GM23338 (cell line): ENCODE data around the gene SHC4. TPM values are rescaled to one million over a fixed set of nuclear protein-coding genes. Genes with fewer than 3 reads are reported as not detected.

Source experiments
- ATAC-seq: fragments of 200-7000 bp; cut with Tn5 transposase; 3 replicates; pipeline ENCODE4 v1.9.1; 2020
- DNase-seq: peaks from one replicate; pipeline ENCODE4 v3.0.0-alpha.2; 2015; ENCODE audit warnings: low spot score
- H2AFZ ChIP-seq: fragments of 200-600 bp; sonication (generic); 2 replicates; pipeline ENCODE4 v1.8.0; 2016; ENCODE audit warnings: antibody characterized with exemption, mild to moderate bottlenecking, moderate library complexity
- H3F3A ChIP-seq: fragments of 200-600 bp; sonication (generic); replicated peaks from 2 replicates; pipeline ENCODE4 v1.8.0; 2017; ENCODE audit warnings: antibody characterized with exemption, mixed run types, low read depth
- H3K27ac ChIP-seq: fragments of 200-600 bp; sonication (generic); 2 replicates; pipeline ENCODE4 v1.6.1; 2016; ENCODE audit warnings: low read depth
- H3K27me3 ChIP-seq: fragments of 200-600 bp; sonication (generic); 2 replicates; pipeline ENCODE4 v1.8.0; 2016; ENCODE audit warnings: mild to moderate bottlenecking, mixed run types, moderate library complexity; ENCODE audit not compliant: insufficient read depth
- H3K36me3 ChIP-seq: fragments of 200-600 bp; sonication (generic); 2 replicates; pipeline ENCODE4 v1.8.0; 2016; ENCODE audit warnings: mild to moderate bottlenecking; ENCODE audit not compliant: insufficient read depth
- H3K4me1 ChIP-seq: fragments of 200-600 bp; sonication (generic); 2 replicates; pipeline ENCODE4 v1.8.0; 2016; ENCODE audit warnings: mild to moderate bottlenecking, moderate library complexity; ENCODE audit not compliant: insufficient read depth
- H3K4me2 ChIP-seq: fragments of 200-600 bp; sonication (generic); 2 replicates; pipeline ENCODE4 v1.7.1; 2017; ENCODE audit warnings: mixed run types
- H3K4me3 ChIP-seq: fragments of 200-600 bp; sonication (generic); 2 replicates; pipeline ENCODE4 v1.6.1; 2016; ENCODE audit warnings: mixed run types
- H3K79me2 ChIP-seq: fragments of 200-600 bp; sonication (generic); replicated peaks from 2 replicates; pipeline ENCODE4 v1.8.0; 2017; ENCODE audit warnings: mild to moderate bottlenecking; ENCODE audit not compliant: insufficient read depth
- H3K9me2 ChIP-seq: fragments of 200-600 bp; sonication (generic); 2 replicates; pipeline ENCODE4 v1.8.0; 2017; ENCODE audit not compliant: insufficient read depth
- H4K20me1 ChIP-seq: fragments of 200-600 bp; sonication (generic); replicated peaks from 2 replicates; pipeline ENCODE4 v1.8.0; 2017; ENCODE audit warnings: mild to moderate bottlenecking; ENCODE audit not compliant: insufficient read depth
- H3K27ac Mint-ChIP-seq: 2 replicates; pipeline ENCODE4 v1.8.0; 2020; ENCODE audit warnings: inconsistent platforms, mild to moderate bottlenecking, moderate library complexity, mixed read lengths
- H3K27me3 Mint-ChIP-seq: 3 replicates; pipeline ENCODE4 v1.8.0; 2022; ENCODE audit warnings: low read depth, mild to moderate bottlenecking, moderate library complexity, mixed read lengths, inconsistent platforms; ENCODE audit not compliant: insufficient read depth, poor library complexity
- H3K36me3 Mint-ChIP-seq: 3 replicates; pipeline ENCODE4 v1.8.0; 2021; ENCODE audit warnings: low read depth, mild to moderate bottlenecking, inconsistent platforms, moderate library complexity, mixed read lengths
- H3K4me1 Mint-ChIP-seq: 3 replicates; pipeline ENCODE4 v1.8.0; 2020; ENCODE audit warnings: mild to moderate bottlenecking, inconsistent platforms, mixed read lengths
- H3K4me3 Mint-ChIP-seq: 3 replicates; pipeline ENCODE4 v1.8.0; 2021; ENCODE audit warnings: moderate library complexity, mild to moderate bottlenecking, inconsistent platforms, mixed read lengths
- H3K9me3 Mint-ChIP-seq: 3 replicates; pipeline ENCODE4 v1.8.0; 2020; ENCODE audit warnings: moderate library complexity, mild to moderate bottlenecking, inconsistent platforms, mixed read lengths
- CREB1 ChIP-seq: fragments of 250-450 bp; sonication (Bioruptor Pico); IDR thresholded peaks from 2 replicates; pipeline ENCODE4 v1.5.0; 2020; ENCODE audit warnings: low read depth, mild to moderate bottlenecking, moderate library complexity
- EZH2 ChIP-seq: fragments of 200-600 bp; sonication (generic); IDR thresholded peaks from one replicate; pipeline ENCODE4 v1.8.0; 2017; ENCODE audit warnings: antibody characterized with exemption, mild to moderate bottlenecking, low read depth; ENCODE audit not compliant: unreplicated experiment
- EZH2phosphoT487 ChIP-seq: fragments of 200-600 bp; sonication (generic); IDR thresholded peaks from one replicate; pipeline ENCODE4 v1.8.1; 2018; ENCODE audit warnings: antibody characterized with exemption; ENCODE audit not compliant: unreplicated experiment
- JUNB ChIP-seq: IDR thresholded peaks from one replicate; pipeline ENCODE4 v1.6.1; 2016; ENCODE audit warnings: antibody characterized with exemption; ENCODE audit not compliant: unreplicated experiment
- NANOG ChIP-seq: IDR thresholded peaks from 2 replicates; pipeline ENCODE4 v1.6.1; 2016; ENCODE audit warnings: antibody characterized with exemption, borderline replicate concordance
- POLR2AphosphoS5 ChIP-seq: IDR thresholded peaks from 2 replicates; pipeline ENCODE4 v1.6.1; 2016; ENCODE audit warnings: antibody characterized with exemption, low read depth
- REST ChIP-seq: IDR thresholded peaks from one replicate; pipeline ENCODE4 v1.6.1; 2018; ENCODE audit warnings: antibody characterized with exemption; ENCODE audit not compliant: unreplicated experiment
- STAT1 ChIP-seq: IDR thresholded peaks from one replicate; pipeline ENCODE4 v1.6.1; 2016; ENCODE audit warnings: antibody characterized with exemption; ENCODE audit not compliant: unreplicated experiment
- ZNF114 ChIP-seq: fragments of 250-450 bp; sonication (Bioruptor Pico); IDR thresholded peaks from 2 replicates; pipeline ENCODE4 v1.5.0; 2020; ENCODE audit warnings: mild to moderate bottlenecking, moderate library complexity
- ZNF331 ChIP-seq: fragments of 250-450 bp; sonication (Bioruptor Pico); IDR thresholded peaks from 2 replicates; pipeline ENCODE4 v1.5.0; 2020; ENCODE audit warnings: low read depth, mild to moderate bottlenecking, moderate library complexity
- ZNF462 ChIP-seq: fragments of 250-450 bp; sonication (Bioruptor Pico); IDR thresholded peaks from 2 replicates; pipeline ENCODE4 v1.5.0; 2020; ENCODE audit warnings: mild to moderate bottlenecking, moderate library complexity
- polyA plus RNA-seq: library from polyadenylated mRNA; unstranded; fragments of >200 nt; fragmentation: Nextera tagmentation; extraction: Ambion mirVana; gene quantifications from 2 replicates; pipeline ENCODE4 v1.2.1, GENCODE V29; 2016
- total RNA-seq: library from RNA; depleted of rRNA; stranded (reverse); fragments of >200 nt; shearing (Covaris generic); gene quantifications from 2 replicates; pipeline ENCODE4 v1.2.3, GENCODE V29; 2014
- TF ChIP-seq, protein P1 (sequence below): IDR thresholded peaks from 2 replicates; pipeline ENCODE4 v1.6.1; 2016; ENCODE audit warnings: antibody characterized with exemption
- TF ChIP-seq, protein P2 (sequence below), 2 experiments: fragments of 200-600 bp in 1 of 2; sonication (generic) in 1 of 2; conservative IDR thresholded peaks; 2 replicates each; pipeline versions ENCODE4 v1.5.1 to v1.6.1; 2016 to 2017; ENCODE audit warnings: antibody characterized with exemption in 2 of 2, low read depth in 2 of 2, mild to moderate bottlenecking in 2 of 2, moderate library complexity in 1 of 2

The SHC4 gene
- total and polyA plus RNA-seq, 2 experiments from 2014 or later: 0.21 to 0.32 TPM

DNA sequence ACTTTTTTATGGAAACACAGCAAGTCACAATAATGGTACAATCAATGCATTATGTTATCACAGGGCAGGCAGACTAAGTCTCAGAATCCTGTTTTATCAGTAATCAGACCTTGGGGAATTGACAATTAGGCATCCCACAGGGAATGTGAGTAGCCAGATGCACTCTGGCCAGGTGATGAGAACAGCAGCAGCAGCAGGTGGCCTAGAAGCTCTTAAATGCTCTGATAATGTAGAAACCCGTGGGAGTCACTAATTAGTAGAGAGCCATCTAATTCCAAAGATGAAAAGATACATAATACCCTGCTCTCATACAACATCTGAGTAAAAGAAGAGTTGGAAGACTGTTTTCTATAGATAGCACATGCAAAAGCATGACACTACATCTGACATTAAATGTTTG is 165.4 kb downstream of the SHC4 start:
- Mint-ChIP-seq H3K36me3 (peaks cover 4% of the 10 kb centered on the region; the same call in 1 of the 3 replicates), H3K27ac (0 out of 2 replicates have a peak overlapping the region, but pooled peaks have one; percentile 54), H3K9me3 (no peaks in the 10 kb centered on the region), H3K4me3 (no peak overlapping the region), H3K27me3 (no peaks in the 10 kb centered on the region), H3K4me1 (peaks cover 26% of the 10 kb centered on the region)
- H3K4me1 ChIP-seq: 0 out of 2 replicates have a peak, but pooled peaks cover 4% of the 10 kb centered on the region
- H3K4me3 ChIP-seq: no peak overlapping the region
- H4K20me1 ChIP-seq: 0 out of 2 replicates have a peak, but pooled peaks cover 4% of the 10 kb centered on the region
- no peak overlapping the region for H2AFZ ChIP-seq
- H3K79me2 ChIP-seq: peaks cover 30% of the 10 kb centered on the region
- H3K36me3 ChIP-seq: peaks cover 24% of the 10 kb centered on the region; the same call in 1 of the 2 replicates
- no peak overlapping the region for H3K4me2 ChIP-seq
- peak; percentile 53 for DNase-seq
- no peak overlapping the region for H3K27ac ChIP-seq
- TF ChIP-seq CREB1 (CRISPR knock-in tag) (no peak), NANOG (no peak), ZNF114 (no peak), POLR2AphosphoS5 (no peak), REST (no peak), ZNF462 (CRISPR knock-in tag) (no peak), ZNF331 (CRISPR knock-in tag) (no peak), EZH2 (no peak), EZH2phosphoT487 (no peak), JUNB (no peak), STAT1 (no peak)
- TF ChIP-seq, protein P1, sequence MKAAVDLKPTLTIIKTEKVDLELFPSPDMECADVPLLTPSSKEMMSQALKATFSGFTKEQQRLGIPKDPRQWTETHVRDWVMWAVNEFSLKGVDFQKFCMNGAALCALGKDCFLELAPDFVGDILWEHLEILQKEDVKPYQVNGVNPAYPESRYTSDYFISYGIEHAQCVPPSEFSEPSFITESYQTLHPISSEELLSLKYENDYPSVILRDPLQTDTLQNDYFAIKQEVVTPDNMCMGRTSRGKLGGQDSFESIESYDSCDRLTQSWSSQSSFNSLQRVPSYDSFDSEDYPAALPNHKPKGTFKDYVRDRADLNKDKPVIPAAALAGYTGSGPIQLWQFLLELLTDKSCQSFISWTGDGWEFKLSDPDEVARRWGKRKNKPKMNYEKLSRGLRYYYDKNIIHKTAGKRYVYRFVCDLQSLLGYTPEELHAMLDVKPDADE: no peak
- TF ChIP-seq, protein P2, sequence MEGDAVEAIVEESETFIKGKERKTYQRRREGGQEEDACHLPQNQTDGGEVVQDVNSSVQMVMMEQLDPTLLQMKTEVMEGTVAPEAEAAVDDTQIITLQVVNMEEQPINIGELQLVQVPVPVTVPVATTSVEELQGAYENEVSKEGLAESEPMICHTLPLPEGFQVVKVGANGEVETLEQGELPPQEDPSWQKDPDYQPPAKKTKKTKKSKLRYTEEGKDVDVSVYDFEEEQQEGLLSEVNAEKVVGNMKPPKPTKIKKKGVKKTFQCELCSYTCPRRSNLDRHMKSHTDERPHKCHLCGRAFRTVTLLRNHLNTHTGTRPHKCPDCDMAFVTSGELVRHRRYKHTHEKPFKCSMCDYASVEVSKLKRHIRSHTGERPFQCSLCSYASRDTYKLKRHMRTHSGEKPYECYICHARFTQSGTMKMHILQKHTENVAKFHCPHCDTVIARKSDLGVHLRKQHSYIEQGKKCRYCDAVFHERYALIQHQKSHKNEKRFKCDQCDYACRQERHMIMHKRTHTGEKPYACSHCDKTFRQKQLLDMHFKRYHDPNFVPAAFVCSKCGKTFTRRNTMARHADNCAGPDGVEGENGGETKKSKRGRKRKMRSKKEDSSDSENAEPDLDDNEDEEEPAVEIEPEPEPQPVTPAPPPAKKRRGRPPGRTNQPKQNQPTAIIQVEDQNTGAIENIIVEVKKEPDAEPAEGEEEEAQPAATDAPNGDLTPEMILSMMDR (conservative IDR thresholded peaks at IDR 0.05; ENCODE audit: low read depth in 2 of 2): no peak
- H3K27me3 ChIP-seq: no peaks in the 10 kb centered on the region
- H3F3A ChIP-seq: no peaks in the 10 kb centered on the region
- no peaks in the 10 kb centered on the region for H3K9me2 ChIP-seq
- ATAC-seq: peak; percentile 87
